GM18909 (cell line): ENCODE measurements around the gene GGACT.

Source experiments
- ATAC-seq: cut with Tn5 transposase; IDR thresholded peaks from one replicate; pipeline ENCODE4 v1.9.1; 2021; ENCODE audit warnings: mild to moderate bottlenecking; ENCODE audit not compliant: unreplicated experiment, poor library complexity

Gene GGACT

DNA sequence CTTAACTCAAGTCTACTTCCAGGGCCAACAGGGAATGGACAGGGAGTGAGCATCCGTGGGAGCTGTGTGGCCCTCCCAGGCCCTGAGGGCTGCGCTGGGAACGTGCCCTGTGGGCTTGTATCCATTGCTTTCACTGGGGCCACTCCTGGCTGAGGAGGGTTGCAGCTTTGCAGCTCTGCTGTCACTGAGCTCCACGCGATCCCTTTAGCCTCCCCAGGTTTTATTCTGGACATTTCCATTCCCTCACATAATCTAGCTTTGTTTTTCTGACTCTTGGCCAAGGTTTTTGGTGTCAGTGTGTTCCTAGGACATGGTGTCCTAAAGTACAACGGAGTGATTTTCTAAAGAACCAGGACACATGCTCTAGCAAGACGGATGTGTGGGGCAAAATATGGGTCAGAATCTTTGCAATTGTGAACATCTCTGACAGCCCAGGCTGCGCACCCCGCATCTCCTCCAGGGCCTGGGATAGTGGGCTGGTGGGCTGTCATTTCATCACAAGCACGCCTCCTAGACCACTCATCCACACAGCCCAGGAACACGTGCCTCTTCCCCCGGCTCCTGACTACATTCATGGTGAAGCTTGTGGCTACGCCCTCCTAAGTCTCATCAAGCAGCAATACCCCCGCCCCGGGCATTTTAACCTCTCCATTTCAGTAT is 28.0 kb downstream of the GGACT start:
- ATAC-seq = no peak

DNA sequence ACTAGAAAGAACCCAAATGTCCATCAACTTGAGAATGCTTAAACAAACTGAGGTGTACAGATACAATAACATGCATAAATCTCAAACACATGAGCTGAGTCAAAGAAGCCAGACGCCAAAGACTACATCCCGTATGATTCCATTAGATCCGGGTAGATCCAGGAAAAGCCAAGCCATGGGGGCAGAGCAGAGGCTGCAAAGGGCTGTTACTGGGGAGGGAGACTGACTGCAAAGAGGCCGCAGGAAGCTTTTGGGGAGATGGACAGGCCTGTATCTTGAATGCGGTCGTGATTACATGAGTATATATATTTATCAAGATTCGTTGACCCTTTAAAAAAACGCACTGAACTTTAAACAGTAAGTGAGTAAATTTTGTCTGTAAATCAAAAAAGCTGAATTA is 28.7 kb downstream of the GGACT start:
- no peak for ATAC-seq

DNA sequence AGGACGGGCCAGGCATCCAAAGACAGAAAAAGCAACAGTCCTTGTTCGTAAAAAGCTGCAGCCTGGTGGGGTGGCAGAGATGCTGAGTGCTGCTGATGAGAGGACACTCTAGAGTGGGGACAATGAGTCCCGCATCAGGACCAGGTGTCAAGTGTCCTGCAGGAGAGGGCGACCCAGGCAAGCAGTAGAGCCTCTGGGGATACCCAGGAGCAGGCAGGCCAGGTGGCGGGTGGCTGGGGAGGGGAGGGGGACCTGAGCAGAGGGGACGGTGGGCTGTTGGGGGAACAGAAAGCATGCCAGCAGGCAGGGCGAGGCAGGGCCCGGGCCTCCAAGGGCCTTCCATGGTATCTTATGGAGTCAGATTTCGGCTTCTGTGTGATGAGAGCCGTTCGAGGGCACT is 35.8 kb downstream of the GGACT start:
- no peak for ATAC-seq

DNA sequence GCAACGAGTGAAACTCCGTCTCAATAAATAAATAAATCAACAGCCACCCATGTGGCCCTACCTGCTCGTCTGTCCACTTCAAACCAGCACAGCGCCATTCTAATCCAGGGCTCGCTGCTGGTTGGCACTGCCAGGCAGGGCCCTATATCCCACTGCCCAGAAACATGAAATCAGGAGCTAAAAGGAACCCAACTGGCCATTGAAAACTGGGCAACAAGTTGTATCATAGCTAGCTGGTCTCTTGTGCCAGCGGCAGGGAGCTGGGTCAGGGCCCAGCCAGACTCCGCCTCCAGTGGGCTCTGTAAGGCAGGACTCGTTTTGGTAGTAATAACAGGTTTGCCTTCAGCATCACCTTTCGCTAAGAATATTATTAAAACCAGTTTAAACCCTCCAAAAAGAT is 39.3 kb downstream of the GGACT start:
- no peak for ATAC-seq

DNA sequence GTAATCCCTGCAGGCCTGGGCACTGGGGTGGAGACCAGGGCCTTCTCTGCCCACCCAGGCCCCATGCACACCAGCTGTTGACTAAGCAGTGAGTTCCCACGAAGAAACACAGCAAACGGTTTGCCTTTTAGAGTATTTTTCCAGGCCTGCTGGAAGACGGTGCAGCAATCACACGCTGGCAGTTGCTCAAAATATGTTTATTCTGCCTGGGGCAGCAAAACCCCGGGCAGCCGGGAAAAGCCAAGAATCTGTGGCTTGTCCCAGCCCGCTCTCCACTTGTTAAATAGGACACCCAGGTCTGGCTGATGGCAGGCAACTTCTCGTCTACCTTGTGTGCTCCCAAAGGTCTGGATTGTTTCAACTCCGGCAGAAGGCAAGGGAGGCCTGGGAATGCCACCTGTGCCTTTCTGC is 40.8 kb downstream of the GGACT start:
- no peak for ATAC-seq

DNA sequence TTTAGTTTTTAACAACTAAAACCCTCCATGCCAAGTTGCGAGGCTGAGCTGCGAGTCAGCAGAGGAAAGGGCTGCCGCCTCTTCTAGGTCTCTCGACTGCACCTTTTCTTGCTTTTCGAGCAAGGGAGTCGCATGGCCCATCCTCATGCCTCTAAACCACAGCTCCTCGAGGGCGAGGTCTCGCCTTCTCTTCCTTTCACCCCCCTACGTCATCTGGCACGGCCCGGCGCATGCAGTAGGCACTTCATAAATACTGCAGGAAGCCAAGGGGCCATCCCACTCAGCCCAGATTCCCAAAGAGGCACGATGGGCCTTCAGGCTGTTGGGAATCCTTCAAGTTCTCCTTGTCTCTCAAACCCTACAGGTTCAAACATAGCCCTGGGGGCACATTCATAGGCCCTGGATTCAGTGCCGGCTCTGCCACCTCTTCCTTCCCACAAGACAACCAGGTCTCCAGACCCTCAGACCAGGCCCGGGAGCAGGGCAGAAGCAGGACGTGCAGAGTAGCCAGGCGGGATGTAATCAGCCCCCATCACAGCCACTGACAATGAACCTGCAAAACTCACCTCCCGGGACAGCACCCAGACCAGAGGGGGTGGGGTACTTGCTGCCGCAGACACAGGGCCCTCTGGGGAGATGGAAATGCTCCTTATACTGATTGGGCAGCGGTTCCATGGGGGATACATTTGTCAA is 41.7 kb downstream of the GGACT start:
- no peak for ATAC-seq

DNA sequence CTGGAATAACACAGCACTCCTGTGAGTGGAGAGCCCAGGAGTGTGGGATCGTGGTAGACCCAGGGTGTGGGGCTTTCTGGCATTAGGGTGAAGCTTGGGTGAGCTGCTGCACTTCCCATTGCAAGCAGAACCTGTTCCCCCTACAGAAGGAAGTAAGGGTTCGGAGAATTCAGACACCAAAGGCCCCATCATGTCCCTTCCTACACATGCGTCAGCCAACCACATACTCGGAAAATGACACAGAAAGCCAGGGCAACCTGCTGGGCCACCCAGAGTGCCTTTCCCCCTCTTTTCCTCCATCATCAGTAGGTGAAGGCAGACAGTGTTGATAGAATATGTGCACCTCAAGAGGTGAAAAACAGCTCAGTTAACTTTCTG is 42.9 kb downstream of the GGACT start:
- ATAC-seq = no peak

DNA sequence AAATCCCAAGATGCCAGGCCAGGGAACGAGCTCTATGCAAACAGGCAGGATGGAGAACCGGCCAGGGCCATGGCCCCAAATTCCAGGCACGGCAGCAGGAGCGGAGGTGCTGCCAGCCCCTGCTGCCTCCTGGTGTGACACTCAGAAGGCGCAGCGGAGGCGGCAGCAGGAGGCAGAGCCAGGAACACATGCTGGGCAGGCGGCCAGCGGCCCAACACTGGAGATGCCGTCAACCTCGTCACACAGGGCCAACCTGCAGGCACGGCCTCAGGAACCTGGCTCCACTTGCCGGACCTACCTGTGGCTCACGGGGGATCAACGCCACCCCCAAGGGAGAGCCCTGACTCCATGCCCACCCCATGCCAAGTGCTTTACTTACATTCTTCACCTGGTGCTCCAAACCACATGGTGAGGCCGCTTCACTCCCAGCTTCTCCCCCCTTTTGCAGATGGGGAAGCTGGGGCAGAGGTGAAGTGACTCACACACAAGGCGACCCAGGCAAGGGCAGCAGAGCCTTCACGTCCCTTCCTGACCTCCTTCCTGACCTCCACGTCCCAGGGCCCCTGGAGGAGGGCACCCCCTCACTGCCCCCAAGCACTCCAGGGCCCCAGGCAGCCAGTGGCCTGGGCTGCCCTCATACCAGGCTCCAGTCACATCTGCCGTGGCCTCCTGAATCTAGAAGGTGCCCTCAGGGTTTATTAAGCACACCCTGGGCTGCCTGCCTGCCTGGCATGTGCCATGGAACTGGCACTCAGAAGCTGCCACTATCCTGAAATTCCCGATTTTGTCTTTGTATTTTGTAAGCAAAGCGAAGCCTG is 43.5 kb downstream of the GGACT start:
- ATAC-seq = no peak

DNA sequence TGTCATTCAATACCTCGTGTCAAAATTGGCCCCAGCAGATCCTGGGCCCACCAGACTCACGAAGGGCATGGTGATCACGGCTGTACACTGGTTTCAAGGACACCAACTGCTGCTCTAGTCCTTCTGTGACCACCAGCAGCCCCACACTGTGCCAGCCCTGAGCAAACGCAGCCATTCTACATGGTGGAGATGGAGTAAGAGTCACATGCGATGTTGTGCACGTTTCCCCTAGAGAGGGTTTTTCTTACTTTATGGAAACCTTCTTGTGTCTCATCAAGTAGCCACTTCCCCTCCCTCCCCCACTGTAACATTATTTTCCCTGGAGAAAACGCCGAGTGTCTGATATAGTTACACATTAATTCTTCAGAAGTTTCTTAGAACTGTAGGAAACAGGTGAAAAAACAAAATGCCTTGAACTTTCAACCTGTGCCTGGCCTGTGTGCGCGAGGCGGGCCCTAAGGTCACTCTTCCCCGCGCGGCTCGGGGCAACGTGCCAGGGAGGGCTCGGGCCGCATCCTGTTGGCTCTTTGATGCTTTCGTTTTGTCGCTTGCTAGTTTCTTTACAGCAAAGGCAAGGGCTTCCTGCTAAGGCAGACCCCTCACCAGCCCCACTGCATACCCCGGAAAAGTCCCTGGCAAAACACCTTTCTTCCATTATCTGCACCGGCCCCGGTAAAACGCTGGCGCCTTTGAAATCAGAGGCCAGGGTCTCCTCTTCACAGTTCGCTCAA is 44.6 kb downstream of the GGACT start:
- no peak for ATAC-seq

DNA sequence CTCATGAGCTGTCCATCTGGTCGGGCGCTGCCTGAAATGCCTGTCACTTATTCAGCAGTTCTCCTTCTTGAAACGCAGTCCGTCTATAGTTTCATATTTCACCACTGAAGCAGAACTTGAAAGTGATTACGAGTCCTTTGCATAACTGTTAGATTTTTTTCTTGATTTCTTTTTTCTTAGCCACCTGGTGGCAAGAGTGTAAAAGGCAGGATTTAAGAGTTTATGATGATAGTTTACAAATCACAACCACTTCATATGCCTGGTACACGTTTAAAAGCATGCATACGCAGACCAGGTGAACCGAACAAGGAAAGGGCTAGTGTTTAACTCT is 45.8 kb downstream of the GGACT start:
- peak; percentile 95 for ATAC-seq

DNA sequence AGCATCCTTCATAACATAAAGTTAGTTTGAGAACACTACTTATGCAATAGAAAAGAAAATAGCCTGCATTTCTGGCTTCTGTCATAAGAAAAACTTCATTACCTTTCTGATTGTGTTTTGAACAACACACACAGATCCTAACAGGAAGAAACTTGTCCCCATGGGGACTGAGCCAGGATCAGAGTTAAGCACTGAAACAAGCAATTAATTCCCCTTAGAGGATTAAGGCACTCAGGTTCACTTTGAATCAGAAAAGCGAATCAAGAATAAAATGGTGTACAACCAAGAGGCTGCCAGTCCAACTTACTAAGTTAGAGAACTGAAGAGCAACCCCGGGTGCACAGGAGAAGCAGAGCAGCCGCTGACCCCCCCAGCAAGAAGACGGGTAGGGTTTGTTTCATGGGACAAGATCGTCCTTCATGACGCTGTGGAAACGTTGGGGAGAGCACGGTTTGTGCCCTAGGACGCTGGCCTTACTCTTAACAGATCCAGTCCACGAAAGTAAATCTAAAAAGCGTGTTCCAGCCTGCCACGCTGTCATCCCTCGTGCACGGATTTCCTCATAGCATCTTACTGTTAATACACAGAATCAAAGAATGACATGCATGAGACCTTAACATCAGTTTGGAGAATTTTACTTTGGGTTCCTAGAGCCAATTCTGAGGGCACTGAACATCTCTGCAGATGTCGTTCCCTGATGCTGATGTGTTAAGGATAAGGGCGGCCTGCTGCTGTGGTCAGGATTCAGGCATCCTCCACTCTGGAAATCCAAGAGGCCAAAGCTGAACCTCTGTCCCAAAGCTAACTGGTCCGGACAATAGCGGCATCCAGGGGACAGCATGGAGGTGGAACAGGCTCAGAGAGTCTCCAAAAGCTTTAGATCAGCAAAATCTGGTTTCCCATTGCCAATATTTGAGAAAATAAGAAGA is 46.4 kb downstream of the GGACT start:
- peak; percentile 11 for ATAC-seq

DNA sequence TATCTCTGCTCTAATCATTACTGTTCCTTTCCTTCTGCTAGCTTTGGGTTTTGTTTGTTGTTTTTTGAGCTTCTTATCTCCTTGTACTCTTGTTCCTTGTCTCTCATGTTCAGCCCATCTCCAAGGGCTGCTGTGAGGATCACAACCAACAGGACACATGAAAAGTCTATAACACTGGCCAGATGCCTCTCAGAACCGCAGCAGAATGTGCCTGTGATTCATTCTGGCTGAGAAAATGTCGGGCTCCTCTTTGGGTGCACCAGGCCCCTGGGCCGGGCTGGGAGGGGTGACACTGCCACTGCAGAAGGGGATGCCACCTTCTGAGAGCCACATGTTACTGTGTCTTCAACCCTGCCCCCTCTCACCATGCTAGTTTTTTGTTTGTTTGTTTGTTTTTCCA is 48.0 kb downstream of the GGACT start:
- no peak for ATAC-seq

DNA sequence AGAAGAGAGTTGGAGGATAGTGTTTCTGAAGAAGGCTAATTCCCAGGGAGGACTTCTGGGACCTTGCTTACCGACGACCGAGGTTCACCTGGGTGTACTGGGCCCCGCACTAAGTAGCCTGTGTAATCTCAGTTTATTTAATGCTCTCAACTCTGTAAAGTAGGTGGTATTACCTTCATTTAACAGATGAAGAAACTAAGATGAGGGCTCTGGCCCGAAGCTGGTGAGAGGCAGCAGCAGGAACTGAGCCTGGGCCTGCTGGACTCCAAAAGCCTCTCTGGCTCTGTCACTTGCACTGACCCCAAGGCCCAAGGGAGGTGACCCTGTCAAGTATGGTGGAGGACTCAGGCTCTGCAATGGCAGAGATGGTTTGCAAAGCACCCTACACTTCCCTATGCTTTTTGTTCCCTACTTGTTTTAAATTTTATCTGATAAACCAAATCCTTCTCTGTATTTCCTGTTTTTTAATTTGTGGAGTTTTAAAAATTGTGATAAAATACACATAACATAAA is 50.6 kb downstream of the GGACT start:
- ATAC-seq = no peak

DNA sequence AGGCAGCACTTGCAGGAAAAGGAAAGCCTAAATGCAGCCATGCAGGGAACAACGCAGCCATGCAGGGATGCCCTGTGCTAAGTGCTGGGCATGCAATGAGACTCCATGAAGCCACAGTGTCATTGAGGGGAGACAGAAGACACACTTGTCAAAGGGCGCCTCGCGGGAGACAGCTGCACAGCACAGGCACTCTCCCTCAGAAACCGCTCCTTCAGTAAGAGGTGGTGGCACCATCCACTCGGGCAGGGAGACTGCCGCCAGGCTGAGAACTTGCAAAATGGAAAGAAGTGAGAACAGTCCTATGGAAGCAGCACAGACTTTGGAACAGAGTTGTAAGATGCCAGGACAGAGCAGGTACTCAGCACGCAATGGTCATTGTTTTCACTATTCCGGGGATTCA is 51.1 kb downstream of the GGACT start:
- ATAC-seq = no peak

DNA sequence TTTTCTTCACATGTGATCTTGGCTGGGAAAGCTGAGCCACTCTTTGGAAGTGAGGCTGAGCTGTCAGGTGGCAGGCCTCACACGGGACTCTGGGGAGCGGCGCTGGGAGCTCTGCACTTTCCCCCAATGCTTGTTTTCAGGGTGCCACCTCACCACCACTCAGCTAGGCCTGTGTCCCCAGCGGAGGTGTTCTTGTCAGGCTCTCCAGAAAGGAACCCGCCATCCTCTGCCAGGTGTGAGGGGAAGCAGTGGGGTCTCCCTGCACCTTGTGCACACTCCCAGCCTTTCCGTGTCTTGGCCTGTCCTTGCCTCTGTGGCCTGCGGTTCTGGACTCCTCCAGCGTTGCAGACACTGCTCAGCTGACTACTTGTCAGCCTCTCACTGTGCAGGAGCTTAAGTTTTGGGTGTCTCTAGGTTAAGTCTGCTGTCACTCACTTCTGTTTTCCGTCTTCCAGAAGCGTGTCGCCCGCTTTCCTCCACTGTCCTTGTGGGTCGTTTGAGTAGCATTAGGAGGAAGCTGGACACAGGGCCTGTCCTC is 51.9 kb downstream of the GGACT start:
- no peak for ATAC-seq

DNA sequence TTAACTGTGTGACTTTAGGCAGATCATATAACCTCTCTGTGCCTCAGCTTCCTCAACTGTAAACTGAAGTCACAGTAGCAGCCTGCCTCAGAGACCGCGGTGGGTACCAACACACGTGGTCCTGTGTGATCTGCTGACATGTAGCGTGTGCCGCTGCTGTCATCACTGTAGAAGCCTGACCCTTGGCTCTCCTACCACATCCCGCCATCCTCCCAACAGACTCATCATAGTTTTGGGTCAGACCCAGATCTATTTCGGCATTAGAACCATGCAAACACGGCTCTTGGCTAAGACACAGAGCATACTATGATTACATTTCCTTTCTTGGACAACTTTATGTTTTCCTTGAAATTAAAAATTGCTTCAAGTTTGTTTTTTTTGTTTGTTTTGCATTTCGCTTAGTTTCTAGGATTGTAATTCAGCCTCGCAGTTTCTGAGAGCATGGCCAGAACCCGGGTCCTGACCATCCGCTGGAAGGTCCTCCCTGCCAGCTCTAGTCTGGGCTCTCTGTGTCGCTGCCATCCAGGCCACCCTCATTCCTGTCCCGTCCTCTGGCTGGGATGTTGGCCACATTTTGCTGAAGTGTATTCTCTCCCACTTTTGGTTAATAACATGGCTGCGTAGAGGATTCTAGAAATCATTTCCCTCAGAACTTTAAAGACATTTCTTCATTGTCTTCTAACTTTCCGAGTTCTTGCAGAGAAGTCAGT is 53.0 kb downstream of the GGACT start:
- ATAC-seq = no peak

DNA sequence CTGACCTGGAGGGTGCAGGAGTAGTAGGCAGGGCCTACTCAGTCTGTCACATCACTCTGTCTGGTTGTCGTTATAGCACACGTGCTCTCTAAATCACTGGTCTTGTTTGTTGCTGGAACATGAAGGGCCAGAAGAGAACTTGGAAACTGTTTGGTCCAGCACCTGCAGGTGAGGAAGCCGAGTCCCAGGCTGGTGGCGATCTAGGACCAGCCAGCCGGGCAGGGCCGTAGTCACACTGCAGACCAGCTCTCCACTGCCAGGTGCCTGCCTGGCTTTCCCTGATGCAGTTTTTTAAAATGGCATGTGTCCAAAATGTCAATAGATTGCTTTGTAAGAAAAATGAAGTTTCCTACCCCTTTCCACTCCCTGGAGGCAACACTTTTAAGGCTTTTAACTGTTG is 53.7 kb downstream of the GGACT start:
- ATAC-seq = no peak

DNA sequence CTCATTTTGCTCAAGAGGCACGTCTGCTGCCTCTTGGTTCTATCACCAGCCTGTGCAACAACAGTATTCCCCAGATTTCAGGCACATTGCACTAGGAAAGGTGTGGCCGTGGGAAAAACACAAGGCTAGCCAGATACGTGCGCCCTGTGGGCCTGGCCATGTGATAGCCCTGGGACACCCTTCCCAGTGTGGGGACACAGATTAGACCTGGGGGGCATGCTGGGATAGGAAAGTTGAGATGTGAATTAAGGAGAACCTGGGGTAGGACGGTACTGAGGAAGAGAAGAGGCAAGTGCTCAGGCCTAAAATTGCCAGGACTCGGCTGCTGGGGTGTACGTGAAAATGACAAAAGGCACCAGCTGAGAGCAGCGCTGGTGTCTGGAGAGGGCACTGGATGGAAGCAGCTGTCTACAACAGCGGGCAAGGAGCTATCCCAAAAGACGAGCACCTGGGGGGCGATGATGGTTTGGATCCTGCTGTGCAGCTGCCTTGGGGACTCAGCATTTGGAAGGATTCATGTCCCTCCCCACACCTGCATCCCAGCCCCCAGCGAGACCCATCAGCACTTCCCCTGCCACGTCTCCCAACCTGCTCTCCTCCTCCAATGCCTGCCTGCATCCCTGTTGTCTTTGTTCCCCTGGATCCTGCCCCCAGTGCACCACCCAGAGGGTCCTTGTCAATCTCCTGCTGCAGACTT is 54.3 kb downstream of the GGACT start:
- ATAC-seq = no peak
